Bronchial epithelial cell (primary cell): ENCODE measurements around the gene WBP4. TPM values are rescaled to one million over a fixed set of nuclear protein-coding genes. Genes with fewer than 3 reads are reported as not detected.
"Not testable (repeated sequence)": the region's sequence is repeated elsewhere in the genome, so short reads cannot be mapped to it uniquely, and the experiment has no call there.

Experiments used
- DNase-seq: peaks from one replicate; pipeline ENCODE4 v3.0.0-alpha.2; 2010; ENCODE audit warnings: low read depth
- FAIRE-seq: peaks from 2 replicates; lab custom pipeline; 2011; peaks lifted over from hg19 to GRCh38; lab: Jason Lieb, UNC
- H3K27me3 ChIP-seq: 2 replicates; pipeline ENCODE4 v1.5.1; 2011; ENCODE audit warnings: low read length; ENCODE audit not compliant: control insufficient read depth, insufficient read depth
- H3K36me3 ChIP-seq: 2 replicates; pipeline ENCODE4 v1.5.1; 2011; ENCODE audit warnings: low read length; ENCODE audit not compliant: control insufficient read depth, insufficient read depth
- H3K4me3 ChIP-seq: 2 replicates; pipeline ENCODE4 v1.5.1; 2011; ENCODE audit warnings: mild to moderate bottlenecking, low read depth, low read length, control low read depth
- total RNA-seq: library from RNA; depleted of rRNA; stranded (reverse); fragments of >200 nt; gene quantifications from 2 replicates; pipeline ENCODE4 v1.2.1, GENCODE V29; 2014
- TF ChIP-seq, protein P1 (sequence below): IDR thresholded peaks from 2 replicates; pipeline ENCODE4 v1.5.1; 2011; ENCODE audit warnings: mild to moderate bottlenecking, moderate library complexity, low read length, control low read depth, inconsistent platforms; ENCODE audit not compliant: insufficient read depth, severe bottlenecking

WBP4 gene
- total RNA-seq, 1 donor from 2014 or later: 6.8 TPM

DNA sequence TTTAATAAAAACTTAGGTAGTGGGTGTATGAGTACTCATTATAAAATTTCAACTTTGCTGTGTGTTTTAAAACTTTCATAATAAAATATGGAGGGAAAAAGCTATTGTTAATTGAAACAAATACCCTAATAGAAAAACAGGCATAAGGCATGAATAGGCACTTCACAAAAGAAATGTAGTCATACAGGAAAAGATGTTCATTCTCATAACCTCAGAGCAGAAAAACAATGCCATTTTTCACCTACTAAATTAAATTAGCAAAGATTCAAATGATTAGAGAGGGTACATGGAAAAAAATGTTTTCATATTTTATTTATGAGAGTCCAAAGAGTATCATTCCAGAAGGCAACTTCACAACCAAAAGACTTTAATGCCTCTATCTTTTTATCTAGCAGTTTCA, 21.6 kb upstream of the WBP4 start:
- TF ChIP-seq, protein P1, sequence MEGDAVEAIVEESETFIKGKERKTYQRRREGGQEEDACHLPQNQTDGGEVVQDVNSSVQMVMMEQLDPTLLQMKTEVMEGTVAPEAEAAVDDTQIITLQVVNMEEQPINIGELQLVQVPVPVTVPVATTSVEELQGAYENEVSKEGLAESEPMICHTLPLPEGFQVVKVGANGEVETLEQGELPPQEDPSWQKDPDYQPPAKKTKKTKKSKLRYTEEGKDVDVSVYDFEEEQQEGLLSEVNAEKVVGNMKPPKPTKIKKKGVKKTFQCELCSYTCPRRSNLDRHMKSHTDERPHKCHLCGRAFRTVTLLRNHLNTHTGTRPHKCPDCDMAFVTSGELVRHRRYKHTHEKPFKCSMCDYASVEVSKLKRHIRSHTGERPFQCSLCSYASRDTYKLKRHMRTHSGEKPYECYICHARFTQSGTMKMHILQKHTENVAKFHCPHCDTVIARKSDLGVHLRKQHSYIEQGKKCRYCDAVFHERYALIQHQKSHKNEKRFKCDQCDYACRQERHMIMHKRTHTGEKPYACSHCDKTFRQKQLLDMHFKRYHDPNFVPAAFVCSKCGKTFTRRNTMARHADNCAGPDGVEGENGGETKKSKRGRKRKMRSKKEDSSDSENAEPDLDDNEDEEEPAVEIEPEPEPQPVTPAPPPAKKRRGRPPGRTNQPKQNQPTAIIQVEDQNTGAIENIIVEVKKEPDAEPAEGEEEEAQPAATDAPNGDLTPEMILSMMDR: no peak
- Histone ChIP-seq H3K27me3 (no peaks in the 10 kb centered on the region), H3K4me3 (no peak overlapping the region), H3K36me3 (no peaks in the 10 kb centered on the region)
- DNase-seq (no peak), FAIRE-seq (no peak)

DNA sequence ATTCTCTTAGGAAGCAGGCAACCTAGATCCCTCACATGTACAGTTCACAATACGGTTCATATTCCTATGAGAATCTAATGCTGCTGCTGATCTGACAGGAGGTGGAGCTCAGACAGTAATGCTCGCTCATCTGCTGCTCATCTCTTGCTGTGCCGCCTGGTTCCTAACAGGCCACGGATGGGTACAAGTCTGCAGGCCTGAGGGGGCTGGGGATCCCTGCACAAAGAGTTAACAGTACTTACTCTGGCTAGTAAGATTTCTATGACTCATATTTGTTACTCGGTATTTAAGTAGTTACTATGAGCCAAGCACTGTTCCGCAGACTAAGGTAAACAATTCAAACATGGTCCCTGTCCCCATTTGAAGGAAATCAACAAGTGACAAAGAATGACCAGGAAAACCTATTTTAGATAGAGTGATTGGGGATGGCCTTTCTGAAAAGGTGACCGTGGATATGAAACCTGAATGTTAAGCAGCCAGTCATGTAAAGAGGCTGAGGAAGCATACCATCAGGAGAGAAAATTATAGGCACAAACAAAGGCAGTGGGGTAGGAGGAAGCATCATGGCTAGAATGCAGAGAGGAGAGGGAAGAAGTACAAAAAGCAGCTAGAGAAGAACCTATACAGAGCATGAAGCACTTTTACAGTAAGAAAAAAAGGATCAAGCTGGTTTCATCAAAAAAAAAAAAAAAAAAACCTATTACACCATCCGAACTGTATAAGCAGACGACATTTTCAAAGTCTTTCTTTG, 20.6 kb upstream of the WBP4 start:
- TF ChIP-seq, protein P1: no peak
- no peak for FAIRE-seq
- H3K36me3 ChIP-seq: no peaks in the 10 kb centered on the region
- no peak for DNase-seq
- no peak overlapping the region for H3K4me3 ChIP-seq
- H3K27me3 ChIP-seq: no peaks in the 10 kb centered on the region

DNA sequence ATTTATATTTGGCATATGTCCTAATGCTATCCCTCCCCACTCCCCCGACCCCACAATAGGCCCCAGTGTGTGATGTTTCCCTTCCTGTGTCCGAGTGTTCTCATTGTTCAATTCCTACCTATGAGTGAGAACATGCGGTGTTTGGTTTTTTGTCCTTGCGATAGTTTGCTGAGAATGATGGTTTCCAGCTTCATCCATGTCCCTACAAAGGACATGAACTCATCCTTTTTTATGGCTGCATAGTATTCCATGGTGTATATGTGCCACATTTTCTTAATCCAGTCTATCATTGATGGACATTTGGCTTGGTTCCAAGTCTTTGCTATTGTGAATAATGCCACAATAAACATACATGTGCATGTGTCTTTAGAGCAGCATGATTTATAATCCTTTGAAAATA, 18.9 kb upstream of the WBP4 start:
- not testable (repeated sequence) for H3K4me3 ChIP-seq, H3K27me3 ChIP-seq, H3K36me3 ChIP-seq, FAIRE-seq, DNase-seq

DNA sequence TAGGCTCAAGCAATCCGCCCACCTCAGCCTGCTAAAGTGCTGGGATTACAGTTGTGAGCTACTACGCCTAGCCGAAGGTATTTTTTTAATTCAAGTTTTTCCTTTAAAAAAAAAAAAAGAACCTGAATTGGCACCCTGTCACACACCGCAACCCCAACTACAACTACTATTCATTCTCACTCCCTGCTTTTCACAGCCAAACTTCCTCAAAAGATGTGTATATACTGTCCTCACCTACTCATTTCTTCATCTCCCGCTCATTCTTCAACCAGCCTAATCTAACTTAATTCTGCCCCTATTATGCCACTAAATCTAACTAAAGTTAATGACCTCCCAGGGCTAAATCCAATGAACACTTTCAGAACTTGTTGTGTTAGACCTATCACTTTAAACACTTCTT, 12.7 kb upstream of the WBP4 start:
- TF ChIP-seq, protein P1: no peak
- H3K36me3 ChIP-seq: peaks cover 3% of the 10 kb centered on the region
- H3K27me3 ChIP-seq: no peaks in the 10 kb centered on the region
- DNase-seq (no peak), FAIRE-seq (no peak)
- no peak overlapping the region for H3K4me3 ChIP-seq

DNA sequence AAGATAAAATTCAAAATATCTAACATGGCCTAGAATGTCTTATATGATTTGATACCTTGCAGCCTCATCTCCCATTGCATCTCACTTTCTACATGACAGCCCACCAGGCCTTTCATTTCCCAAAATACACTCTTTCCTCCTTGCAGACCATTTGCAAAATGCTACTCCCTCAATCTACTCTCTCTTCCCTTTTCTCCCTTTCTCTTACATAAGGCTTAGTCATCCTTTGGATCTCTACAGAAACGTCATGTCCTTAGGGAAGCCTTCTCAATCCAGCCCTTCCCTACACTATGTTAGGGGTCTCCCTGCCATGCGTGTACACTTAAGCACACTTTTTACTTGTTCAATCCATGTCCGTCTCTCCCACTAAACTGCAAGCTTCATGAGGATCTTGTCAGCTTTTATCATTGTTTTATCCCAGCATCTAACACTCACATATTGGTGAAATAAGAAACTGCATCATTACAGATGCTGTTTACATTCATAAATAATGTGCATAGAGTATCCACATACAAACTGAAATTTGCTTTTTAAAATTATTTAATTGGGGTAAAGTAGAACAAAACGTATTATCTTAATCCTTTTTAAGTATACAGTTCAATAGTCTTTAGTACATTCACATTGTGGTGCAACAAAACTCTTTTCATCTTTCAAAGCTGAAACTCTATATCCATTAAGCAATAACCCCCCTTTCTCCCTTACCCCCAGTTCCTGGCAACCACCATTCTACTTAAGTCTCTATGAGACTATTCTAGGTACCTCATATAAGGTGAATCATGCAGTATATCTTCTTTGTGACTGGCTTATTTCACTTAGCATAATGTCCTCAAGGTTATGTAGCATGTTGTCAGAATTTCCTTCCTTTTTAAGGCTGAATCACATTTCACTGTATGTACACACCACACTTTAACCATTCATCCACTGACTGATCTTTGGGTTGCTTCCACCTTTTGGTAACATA, 11.5 kb upstream of the WBP4 start:
- H3K27me3 ChIP-seq: no peaks in the 10 kb centered on the region
- H3K4me3 ChIP-seq: no peak overlapping the region
- DNase-seq: peak; percentile 77
- TF ChIP-seq, protein P1: no peak
- FAIRE-seq: no peak
- peaks cover 3% of the 10 kb centered on the region for H3K36me3 ChIP-seq

DNA sequence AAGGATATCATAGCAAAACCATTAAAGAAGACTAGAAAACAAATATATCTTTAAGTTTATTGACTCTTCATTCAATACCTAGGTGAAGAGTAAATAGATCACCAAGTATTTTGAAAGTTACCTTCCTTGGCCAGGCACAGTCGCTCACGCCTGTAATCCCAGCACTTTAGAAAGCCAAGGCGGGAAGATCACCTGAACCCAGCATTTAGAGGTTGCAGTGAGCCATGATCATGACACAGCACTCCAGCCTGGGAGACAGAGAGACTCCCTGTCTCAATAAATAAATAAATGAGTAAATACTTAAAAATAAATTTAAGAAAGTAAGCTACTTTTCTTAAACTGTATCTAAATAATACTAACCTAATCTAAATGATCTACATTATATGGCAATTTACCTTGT, 8.9 kb upstream of the WBP4 start:
- no peaks in the 10 kb centered on the region for H3K27me3 ChIP-seq
- no peak overlapping the region for H3K4me3 ChIP-seq
- FAIRE-seq: no peak
- TF ChIP-seq, protein P1: no peak
- no peak for DNase-seq
- H3K36me3 ChIP-seq: peaks cover 3% of the 10 kb centered on the region
